Psoas muscle (tissue), 8 donors: ENCODE results near the gene WWOX. TPM values are rescaled to one million over a fixed set of nuclear protein-coding genes. Genes with fewer than 3 reads are reported as not detected.

Experiments
- ATAC-seq, 4 donors: fragments of 200-7000 bp; cut with Tn5 transposase; one replicate each; pipeline ENCODE4 v1.9.1; 2020; ENCODE audit warnings: moderate library complexity in 3 of 4, mild to moderate bottlenecking in 2 of 4
- DNase-seq, 2 donors: peaks; one replicate each; pipeline ENCODE4 v3.0.0-alpha.2; 2020
- H3K27ac ChIP-seq: fragments of 200-600 bp; one replicate; pipeline ENCODE4 v1.8.0; 2022
- H3K27me3 ChIP-seq, 3 donors: fragments of 200-600 bp in 1 of 3; one replicate each; pipeline versions ENCODE4 v1.6.1 to v1.8.0; 2013 to 2022; ENCODE audit warnings: low read length in 2 of 3, mild to moderate bottlenecking in 2 of 3, moderate library complexity in 1 of 3; ENCODE audit not compliant: insufficient read depth in 3 of 3
- H3K36me3 ChIP-seq, 2 donors: fragments of 200-600 bp in 1 of 2; one replicate each; pipeline versions ENCODE4 v1.6.1 to v1.8.0; 2013 to 2022; ENCODE audit warnings: low read depth in 1 of 2, mild to moderate bottlenecking in 1 of 2, moderate library complexity in 1 of 2; ENCODE audit not compliant: insufficient read depth in 1 of 2
- H3K4me1 ChIP-seq: fragments of 200-600 bp; one replicate; pipeline ENCODE4 v1.8.0; 2022
- H3K4me3 ChIP-seq: fragments of 200-600 bp; one replicate; pipeline ENCODE4 v1.8.0; 2022; ENCODE audit warnings: mild to moderate bottlenecking
- H3K9me3 ChIP-seq: fragments of 200-600 bp; one replicate; pipeline ENCODE4 v1.8.0; 2022
- CTCF ChIP-seq: fragments of 200-600 bp; IDR thresholded peaks from one replicate; pipeline ENCODE4 v1.8.0; 2022; ENCODE audit warnings: antibody characterized with exemption
- WGBS, 3 donors: extraction: QIAGEN DNeasy Blood & Tissue Kit; methylation state at CpG; one replicate each; pipeline versions ENCODE4 v1.1.6 to v1.1.7; 2013; 5-methylcytosine and 5-hydroxymethylcytosine counted together
- intact Hi-C, 2 donors: fragments of 100-400 bp; cut with DNase I; formaldehyde crosslinking; loops; one replicate each; pipeline versions ENCODE4 v1.11.0 to v1.14.2; 2022
- polyA plus RNA-seq, 3 donors: library from polyadenylated mRNA; stranded (reverse); fragments of 200-250 nt; gene quantifications; one replicate each; pipeline ENCODE4 v1.2.3, GENCODE V29; 2013
- total RNA-seq, 4 donors: library from RNA; stranded (reverse); fragmentation: NEBNext Ultra II Directional in 2 of 4; extraction: Animal tissue kit (Norgen Biotek cat#: 25700) in 2 of 4; gene quantifications; one replicate each; pipeline versions ENCODE4 v1.2.1 to v1.2.4, GENCODE V29; 2021 to 2023
- donor health status: healthy with polysubstance abuse.
- donor health status: DM: no; HTN: no; CAD: no; lungs with moderate emphysema.
- donor health status: Bipolar disorder and iron deficiency.
- donor health status: healthy.
- donor health status: DM: yes; HTN: yes; CAD: no.
- donor health status: DM: no; HTN: no; CAD: no.
- donor health status: DM: no; HTN: no; CAD: no.
- donor health status: DM: yes; HTN: yes; CAD: no.

WWOX gene
- total and polyA plus RNA-seq, 7 donors = 3.1 to 6.6 (median 5.0) TPM

- peaks cover 15% of the 10 kb centered on the region for H3K4me1 ChIP-seq
- no peaks in the 10 kb centered on the region for H3K9me3 ChIP-seq
- DNase-seq = no peak
- H3K27ac ChIP-seq = no peak overlapping the region
- H3K4me3 ChIP-seq = no peak overlapping the region
- TF ChIP-seq CTCF = no peak
- H3K27me3 ChIP-seq = no peaks in the 10 kb centered on the region
- no peaks in the 10 kb centered on the region for H3K36me3 ChIP-seq
- intact Hi-C loops = no loop called here
- no peak for ATAC-seq
- WGBS, 3 donors = 37 to 48% (median 39%) methylated on average over 7 of the region's 7 CpGs
Measured at GRCh38 chr16:78390508-78391324, 291.3 kb downstream of the WWOX start.

GRCh38 chr16:78392585-78393195, 293.2 kb downstream of the WWOX start:
- DNase-seq = no peak
- Histone ChIP-seq H3K27ac (no peak overlapping the region), H3K36me3 (no peaks in the 10 kb centered on the region)

GRCh38 chr16:78395035-78395434, 295.6 kb downstream of the WWOX start:
- H3K27me3 ChIP-seq = no peaks in the 10 kb centered on the region
- no peak overlapping the region for H3K4me3 ChIP-seq
- DNase-seq = no peak
- intact Hi-C loops = no loop called here
- H3K27ac ChIP-seq = no peak overlapping the region
- ATAC-seq = no peak
- H3K9me3 ChIP-seq = no peaks in the 10 kb centered on the region
- no peak for TF ChIP-seq CTCF
- peaks cover 11% of the 10 kb centered on the region for H3K4me1 ChIP-seq
- 75 to 85% (median 79%) methylated on average over 6 of the region's 6 CpGs for WGBS, 3 donors
- H3K36me3 ChIP-seq = no peaks in the 10 kb centered on the region

More at GRCh38 chr16:78392585-78393195, 293.2 kb downstream of the WWOX start:
- peaks cover 15% of the 10 kb centered on the region for H3K4me1 ChIP-seq
- TF ChIP-seq CTCF = no peak
- H3K4me3 ChIP-seq = no peak overlapping the region
- H3K27me3 ChIP-seq = no peaks in the 10 kb centered on the region
- no peaks in the 10 kb centered on the region for H3K9me3 ChIP-seq
- WGBS, 3 donors = 79 to 91% (median 83%) methylated on average over 9 of the region's 9 CpGs
- ATAC-seq = peak in 1 of 4 donors; percentile 40
- intact Hi-C loops = no loop called here

GRCh38 chr16:78396046-78396445, 296.6 kb downstream of the WWOX start:
- no peak overlapping the region for H3K27ac ChIP-seq
- no peak overlapping the region for H3K4me3 ChIP-seq
- TF ChIP-seq CTCF = peak; percentile 32
- peaks cover 4% of the 10 kb centered on the region for H3K4me1 ChIP-seq
- no peaks in the 10 kb centered on the region for H3K27me3 ChIP-seq
- no peaks in the 10 kb centered on the region for H3K9me3 ChIP-seq
- WGBS, 3 donors = 79 to 90% (median 86%) methylated on average over 2 of the region's 2 CpGs
- no peak for ATAC-seq
- intact Hi-C loops = no loop called here
- DNase-seq = no peak
- H3K36me3 ChIP-seq = no peaks in the 10 kb centered on the region
